Neural progenitor cell (in vitro differentiated cells): ENCODE results near the gene KCNH2.

ENCODE experiments used
- CTCF ChIP-seq: fragments of 200-600 bp; sonication (generic); IDR thresholded peaks from 2 replicates; pipeline ENCODE4 v1.5.1; 2017; ENCODE audit warnings: antibody characterized with exemption, mild to moderate bottlenecking
- EZH2 ChIP-seq: fragments of 200-600 bp; sonication (generic); IDR thresholded peaks from 2 replicates; pipeline ENCODE4 v1.6.1; 2017; ENCODE audit warnings: antibody characterized with exemption, mild to moderate bottlenecking, moderate library complexity

GRCh38 chr7:151005566-151005965 is 27.4 kb upstream of the KCNH2 start:
- no peak for TF ChIP-seq CTCF
- no peak for TF ChIP-seq EZH2
